Hepatocyte (in vitro differentiated cells): ENCODE results near the gene PPP1R14B.

Source experiments
- CTCF ChIP-seq: fragments of 200-600 bp; sonication (generic); IDR thresholded peaks from 2 replicates; pipeline ENCODE4 v1.5.1; 2016; ENCODE audit warnings: antibody characterized with exemption, mild to moderate bottlenecking; ENCODE audit not compliant: poor library complexity
- EZH2 ChIP-seq: fragments of 200-600 bp; sonication (generic); IDR thresholded peaks from 2 replicates; pipeline ENCODE4 v1.6.1; 2016; ENCODE audit warnings: antibody characterized with exemption, mild to moderate bottlenecking, borderline replicate concordance
- EZH2phosphoT487 ChIP-seq: fragments of 200-600 bp; sonication (generic); IDR thresholded peaks from one replicate; pipeline ENCODE4 v1.6.1; 2018; ENCODE audit warnings: antibody characterized with exemption, mild to moderate bottlenecking, low read depth, moderate library complexity; ENCODE audit not compliant: unreplicated experiment, severe bottlenecking

- TF ChIP-seq CTCF, result no peak
- TF ChIP-seq EZH2, result no peak
- no peak for TF ChIP-seq EZH2phosphoT487
Observed at GRCh38 chr11:64258946-64259532, 12.3 kb upstream of the PPP1R14B start.
